Measurements from ENCODE around the gene FBXO48. TPM values are rescaled to one million over a fixed set of nuclear protein-coding genes. Genes with fewer than 3 reads are reported as not detected.

FBXO48 gene
- total and polyA plus RNA-seq, 10 of the 15 experiments (the other 5 are each of a cell fraction or from before 2014, with no cell fraction given), result 0.56 to 2.3 (median 1.2) TPM

DNA sequence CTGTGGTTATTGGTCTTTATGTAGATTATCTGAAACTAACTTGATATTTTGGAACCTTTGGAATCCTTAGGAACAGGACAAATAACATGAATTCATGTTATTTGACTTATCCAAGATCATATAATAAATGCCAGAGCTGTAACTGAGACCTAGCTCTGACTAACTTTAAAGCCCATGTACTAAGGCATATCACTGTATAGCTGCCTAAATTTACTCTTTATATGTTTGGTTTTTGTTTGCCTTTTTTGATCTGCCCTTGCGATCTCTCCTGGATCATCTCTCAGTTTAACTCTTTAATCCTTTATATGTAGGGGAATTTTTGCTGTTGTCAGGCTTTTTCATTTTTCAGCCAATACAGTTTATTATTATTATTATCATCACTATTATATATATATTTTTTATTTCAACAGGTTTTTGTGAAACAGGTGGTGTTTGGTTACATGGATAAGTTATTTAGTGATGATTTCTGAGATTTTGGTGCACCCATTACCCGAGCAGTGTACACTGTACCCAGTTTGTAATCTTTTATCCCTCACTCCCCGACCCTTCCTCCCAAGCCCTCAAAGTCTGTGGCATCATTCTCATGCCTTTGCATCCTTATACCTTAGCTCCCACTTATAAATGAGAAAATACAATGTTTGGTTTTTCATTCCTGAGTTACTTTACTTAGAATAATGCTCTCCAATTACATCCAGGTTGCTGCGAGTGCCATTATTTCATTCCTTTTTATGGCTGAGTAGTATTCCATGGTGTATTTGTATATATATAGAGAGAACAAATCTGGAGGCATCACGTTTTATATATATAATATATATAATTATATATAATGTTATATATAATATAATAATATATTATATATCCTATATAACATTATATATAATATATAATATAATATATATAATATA lies 49.2 kb upstream of the FBXO48 start (continued):
- TF ChIP-seq, protein P1, sequence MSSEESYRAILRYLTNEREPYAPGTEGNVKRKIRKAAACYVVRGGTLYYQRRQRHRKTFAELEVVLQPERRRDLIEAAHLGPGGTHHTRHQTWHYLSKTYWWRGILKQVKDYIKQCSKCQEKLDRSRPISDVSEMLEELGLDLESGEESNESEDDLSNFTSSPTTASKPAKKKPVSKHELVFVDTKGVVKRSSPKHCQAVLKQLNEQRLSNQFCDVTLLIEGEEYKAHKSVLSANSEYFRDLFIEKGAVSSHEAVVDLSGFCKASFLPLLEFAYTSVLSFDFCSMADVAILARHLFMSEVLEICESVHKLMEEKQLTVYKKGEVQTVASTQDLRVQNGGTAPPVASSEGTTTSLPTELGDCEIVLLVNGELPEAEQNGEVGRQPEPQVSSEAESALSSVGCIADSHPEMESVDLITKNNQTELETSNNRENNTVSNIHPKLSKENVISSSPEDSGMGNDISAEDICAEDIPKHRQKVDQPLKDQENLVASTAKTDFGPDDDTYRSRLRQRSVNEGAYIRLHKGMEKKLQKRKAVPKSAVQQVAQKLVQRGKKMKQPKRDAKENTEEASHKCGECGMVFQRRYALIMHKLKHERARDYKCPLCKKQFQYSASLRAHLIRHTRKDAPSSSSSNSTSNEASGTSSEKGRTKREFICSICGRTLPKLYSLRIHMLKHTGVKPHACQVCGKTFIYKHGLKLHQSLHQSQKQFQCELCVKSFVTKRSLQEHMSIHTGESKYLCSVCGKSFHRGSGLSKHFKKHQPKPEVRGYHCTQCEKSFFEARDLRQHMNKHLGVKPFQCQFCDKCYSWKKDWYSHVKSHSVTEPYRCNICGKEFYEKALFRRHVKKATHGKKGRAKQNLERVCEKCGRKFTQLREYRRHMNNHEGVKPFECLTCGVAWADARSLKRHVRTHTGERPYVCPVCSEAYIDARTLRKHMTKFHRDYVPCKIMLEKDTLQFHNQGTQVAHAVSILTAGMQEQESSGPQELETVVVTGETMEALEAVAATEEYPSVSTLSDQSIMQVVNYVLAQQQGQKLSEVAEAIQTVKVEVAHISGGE (CRISPR knock-in tag; IDR thresholded peaks at IDR 0.05), result no peak
- TF ChIP-seq, protein P2, sequence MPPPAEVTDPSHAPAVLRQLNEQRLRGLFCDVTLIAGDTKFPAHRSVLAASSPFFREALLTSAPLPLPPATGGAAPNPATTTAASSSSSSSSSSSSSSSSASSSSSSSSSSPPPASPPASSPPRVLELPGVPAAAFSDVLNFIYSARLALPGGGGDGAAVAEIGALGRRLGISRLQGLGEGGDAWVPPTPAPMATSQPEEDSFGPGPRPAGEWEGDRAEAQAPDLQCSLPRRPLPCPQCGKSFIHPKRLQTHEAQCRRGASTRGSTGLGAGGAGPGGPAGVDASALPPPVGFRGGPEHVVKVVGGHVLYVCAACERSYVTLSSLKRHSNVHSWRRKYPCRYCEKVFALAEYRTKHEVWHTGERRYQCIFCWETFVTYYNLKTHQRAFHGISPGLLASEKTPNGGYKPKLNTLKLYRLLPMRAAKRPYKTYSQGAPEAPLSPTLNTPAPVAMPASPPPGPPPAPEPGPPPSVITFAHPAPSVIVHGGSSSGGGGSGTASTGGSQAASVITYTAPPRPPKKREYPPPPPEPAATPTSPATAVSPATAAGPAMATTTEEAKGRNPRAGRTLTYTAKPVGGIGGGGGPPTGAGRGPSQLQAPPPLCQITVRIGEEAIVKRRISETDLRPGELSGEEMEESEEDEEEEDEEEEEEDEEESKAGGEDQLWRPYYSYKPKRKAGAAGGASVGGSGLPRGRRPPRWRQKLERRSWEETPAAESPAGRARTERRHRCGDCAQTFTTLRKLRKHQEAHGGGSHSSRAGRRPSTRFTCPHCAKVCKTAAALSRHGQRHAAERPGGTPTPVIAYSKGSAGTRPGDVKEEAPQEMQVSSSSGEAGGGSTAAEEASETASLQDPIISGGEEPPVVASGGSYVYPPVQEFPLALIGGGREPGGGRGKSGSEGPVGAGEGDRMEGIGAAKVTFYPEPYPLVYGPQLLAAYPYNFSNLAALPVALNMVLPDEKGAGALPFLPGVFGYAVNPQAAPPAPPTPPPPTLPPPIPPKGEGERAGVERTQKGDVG (CRISPR knock-in tag; IDR thresholded peaks at IDR 0.05), result no peak
- TF ChIP-seq, protein P3, sequence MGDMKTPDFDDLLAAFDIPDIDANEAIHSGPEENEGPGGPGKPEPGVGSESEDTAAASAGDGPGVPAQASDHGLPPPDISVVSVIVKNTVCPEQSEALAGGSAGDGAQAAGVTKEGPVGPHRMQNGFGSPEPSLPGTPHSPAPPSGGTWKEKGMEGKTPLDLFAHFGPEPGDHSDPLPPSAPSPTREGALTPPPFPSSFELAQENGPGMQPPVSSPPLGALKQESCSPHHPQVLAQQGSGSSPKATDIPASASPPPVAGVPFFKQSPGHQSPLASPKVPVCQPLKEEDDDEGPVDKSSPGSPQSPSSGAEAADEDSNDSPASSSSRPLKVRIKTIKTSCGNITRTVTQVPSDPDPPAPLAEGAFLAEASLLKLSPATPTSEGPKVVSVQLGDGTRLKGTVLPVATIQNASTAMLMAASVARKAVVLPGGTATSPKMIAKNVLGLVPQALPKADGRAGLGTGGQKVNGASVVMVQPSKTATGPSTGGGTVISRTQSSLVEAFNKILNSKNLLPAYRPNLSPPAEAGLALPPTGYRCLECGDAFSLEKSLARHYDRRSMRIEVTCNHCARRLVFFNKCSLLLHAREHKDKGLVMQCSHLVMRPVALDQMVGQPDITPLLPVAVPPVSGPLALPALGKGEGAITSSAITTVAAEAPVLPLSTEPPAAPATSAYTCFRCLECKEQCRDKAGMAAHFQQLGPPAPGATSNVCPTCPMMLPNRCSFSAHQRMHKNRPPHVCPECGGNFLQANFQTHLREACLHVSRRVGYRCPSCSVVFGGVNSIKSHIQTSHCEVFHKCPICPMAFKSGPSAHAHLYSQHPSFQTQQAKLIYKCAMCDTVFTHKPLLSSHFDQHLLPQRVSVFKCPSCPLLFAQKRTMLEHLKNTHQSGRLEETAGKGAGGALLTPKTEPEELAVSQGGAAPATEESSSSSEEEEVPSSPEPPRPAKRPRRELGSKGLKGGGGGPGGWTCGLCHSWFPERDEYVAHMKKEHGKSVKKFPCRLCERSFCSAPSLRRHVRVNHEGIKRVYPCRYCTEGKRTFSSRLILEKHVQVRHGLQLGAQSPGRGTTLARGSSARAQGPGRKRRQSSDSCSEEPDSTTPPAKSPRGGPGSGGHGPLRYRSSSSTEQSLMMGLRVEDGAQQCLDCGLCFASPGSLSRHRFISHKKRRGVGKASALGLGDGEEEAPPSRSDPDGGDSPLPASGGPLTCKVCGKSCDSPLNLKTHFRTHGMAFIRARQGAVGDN (IDR thresholded peaks at IDR 0.05), result no peak
- TF ChIP-seq ZNF622 (IDR thresholded peaks at IDR 0.05), result no peak
